Measurements from ENCODE around the gene EXOC2. TPM values are rescaled to one million over a fixed set of nuclear protein-coding genes. Genes with fewer than 3 reads are reported as not detected.

Gene EXOC2
- total and polyA plus RNA-seq, 4 donors = 28.8 to 47.2 (median 31.9) TPM

GRCh38 chr6:723540-723939, 30.6 kb upstream of the EXOC2 start:
- Histone ChIP-seq H3K27ac (ENCODE audit: low read depth, low read length) (no peak overlapping the region), H3K4me3 (ENCODE audit: low read depth, low read length) (no peak overlapping the region), H3K9me3 (ENCODE audit: control insufficient read depth, insufficient read depth, low read length) (no peaks in the 10 kb centered on the region), H3K4me1 (ENCODE audit: control insufficient read depth, insufficient read depth, low read length) (no peaks in the 10 kb centered on the region), H3K27me3 (ENCODE audit: control insufficient read depth, insufficient read depth, low read length) (peaks cover under 1% of the 10 kb centered on the region), H3K36me3 (ENCODE audit: control insufficient read depth, insufficient read depth, low read length) (no peaks in the 10 kb centered on the region)
- WGBS (ENCODE audit: insufficient coverage) = 90% methylated on average over 2 of the region's 3 CpGs
- DNase-seq (ENCODE audit: low read depth in 4 of 6, low spot score in 6 of 6) = no peak

DNA sequence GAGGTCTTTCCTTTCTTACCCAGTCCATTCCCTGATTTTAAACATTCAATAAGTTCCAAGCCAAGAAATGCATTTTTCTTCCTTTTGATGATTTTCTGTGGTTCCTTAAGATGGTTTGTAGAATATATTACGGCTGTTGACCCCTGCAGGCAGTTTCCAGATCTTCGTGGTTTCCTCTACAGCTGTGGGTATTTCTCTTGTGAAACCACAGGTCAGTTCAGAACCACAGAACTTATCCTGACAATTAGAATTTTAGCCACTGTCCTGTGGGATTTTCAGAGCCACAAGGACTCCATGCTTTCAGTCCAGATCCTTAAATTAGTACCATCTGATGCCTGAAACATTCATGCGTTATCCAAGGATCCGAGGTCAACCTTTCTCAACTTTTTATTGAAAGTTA, 29.7 kb upstream of the EXOC2 start:
- Histone ChIP-seq H3K36me3 (ENCODE audit: control insufficient read depth, insufficient read depth, low read length) (no peaks in the 10 kb centered on the region), H3K27me3 (ENCODE audit: control insufficient read depth, insufficient read depth, low read length) (no peaks in the 10 kb centered on the region), H3K9me3 (ENCODE audit: control insufficient read depth, insufficient read depth, low read length) (no peaks in the 10 kb centered on the region), H3K4me3 (ENCODE audit: low read depth, low read length) (no peak overlapping the region), H3K4me1 (ENCODE audit: control insufficient read depth, insufficient read depth, low read length) (no peaks in the 10 kb centered on the region), H3K27ac (ENCODE audit: low read depth, low read length) (no peak overlapping the region)
- WGBS (ENCODE audit: insufficient coverage) = 92% methylated on average over 2 of the region's 4 CpGs
- DNase-seq (ENCODE audit: low read depth in 4 of 6, low spot score in 6 of 6) = no peak

GRCh38 chr6:722077-722524, 29.2 kb upstream of the EXOC2 start:
- DNase-seq (ENCODE audit: low read depth in 4 of 6, low spot score in 6 of 6) = peak in 4 of 6 donors; percentile 27 to 89 (median 64)

DNA sequence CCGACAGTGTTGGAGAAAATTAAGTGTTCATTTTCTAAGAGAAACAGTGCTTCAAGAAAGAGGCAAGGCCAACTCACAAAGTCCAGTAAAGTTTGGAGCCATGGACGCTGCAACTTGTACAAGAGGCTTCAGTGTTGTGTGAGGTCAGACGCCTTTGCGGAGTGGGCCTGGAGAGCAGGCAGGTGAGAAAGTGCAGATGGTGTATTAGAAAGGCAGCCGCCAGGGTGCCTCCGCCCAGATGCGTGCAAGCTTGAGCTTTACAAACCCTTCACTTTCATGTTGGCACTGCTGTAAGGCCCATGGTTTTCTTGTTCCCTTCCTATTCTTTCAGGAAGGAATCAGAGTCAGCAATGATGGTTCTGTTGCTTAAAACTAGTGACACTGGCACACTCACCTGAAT, 25.4 kb upstream of the EXOC2 start:
- WGBS (ENCODE audit: insufficient coverage) = 90% methylated on average over 4 of the region's 7 CpGs
- no peaks in the 10 kb centered on the region for H3K36me3 ChIP-seq (ENCODE audit: control insufficient read depth, insufficient read depth, low read length)
- no peak overlapping the region for H3K4me3 ChIP-seq (ENCODE audit: low read depth, low read length)
- no peaks in the 10 kb centered on the region for H3K9me3 ChIP-seq (ENCODE audit: control insufficient read depth, insufficient read depth, low read length)
- H3K4me1 ChIP-seq (ENCODE audit: control insufficient read depth, insufficient read depth, low read length) = no peaks in the 10 kb centered on the region
- no peaks in the 10 kb centered on the region for H3K27me3 ChIP-seq (ENCODE audit: control insufficient read depth, insufficient read depth, low read length)
- H3K27ac ChIP-seq (ENCODE audit: low read depth, low read length) = no peak overlapping the region
- no peak for DNase-seq (ENCODE audit: low read depth in 4 of 6, low spot score in 6 of 6)

More at GRCh38 chr6:722077-722524, 29.2 kb upstream of the EXOC2 start:
- no peak overlapping the region for H3K27ac ChIP-seq (ENCODE audit: low read depth, low read length)
- H3K4me3 ChIP-seq (ENCODE audit: low read depth, low read length) = no peak overlapping the region
- H3K27me3 ChIP-seq (ENCODE audit: control insufficient read depth, insufficient read depth, low read length) = no peaks in the 10 kb centered on the region
- no peaks in the 10 kb centered on the region for H3K4me1 ChIP-seq (ENCODE audit: control insufficient read depth, insufficient read depth, low read length)
- H3K9me3 ChIP-seq (ENCODE audit: control insufficient read depth, insufficient read depth, low read length) = no peaks in the 10 kb centered on the region
- whole genome bisulfite sequencing (ENCODE audit: insufficient coverage) = 50% methylated on average over 1 of the region's 11 CpGs
- no peaks in the 10 kb centered on the region for H3K36me3 ChIP-seq (ENCODE audit: control insufficient read depth, insufficient read depth, low read length)

DNA sequence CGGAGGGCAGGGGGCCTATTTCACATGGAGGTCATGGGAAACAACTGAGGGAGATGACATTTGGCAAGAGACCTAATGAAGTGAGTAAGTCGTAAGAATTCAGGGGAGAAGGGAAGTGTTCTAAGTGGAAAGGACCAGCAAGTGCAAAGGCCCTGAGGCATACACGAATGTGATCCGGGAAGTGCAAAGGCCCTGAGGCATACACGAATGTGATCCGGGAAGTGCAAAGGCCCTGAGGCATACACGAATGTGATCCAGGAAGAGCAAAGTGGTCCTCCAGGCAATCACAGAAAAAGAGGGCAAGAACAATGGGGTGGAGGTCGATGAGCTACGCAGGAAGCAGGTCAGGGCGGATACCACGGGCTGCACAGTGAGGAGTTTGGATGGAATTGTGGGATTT, 24.2 kb upstream of the EXOC2 start:
- 96% methylated on average over 11 of the region's 11 CpGs for WGBS (ENCODE audit: insufficient coverage)
- Histone ChIP-seq H3K27ac (ENCODE audit: low read depth, low read length) (no peak overlapping the region), H3K4me3 (ENCODE audit: low read depth, low read length) (no peak overlapping the region), H3K27me3 (ENCODE audit: control insufficient read depth, insufficient read depth, low read length) (no peaks in the 10 kb centered on the region), H3K9me3 (ENCODE audit: control insufficient read depth, insufficient read depth, low read length) (no peaks in the 10 kb centered on the region), H3K4me1 (ENCODE audit: control insufficient read depth, insufficient read depth, low read length) (no peaks in the 10 kb centered on the region), H3K36me3 (ENCODE audit: control insufficient read depth, insufficient read depth, low read length) (no peaks in the 10 kb centered on the region)
- no peak for DNase-seq (ENCODE audit: low read depth in 4 of 6, low spot score in 6 of 6)

- H3K36me3 ChIP-seq (ENCODE audit: control insufficient read depth, insufficient read depth, low read length) = no peaks in the 10 kb centered on the region
- no peaks in the 10 kb centered on the region for H3K9me3 ChIP-seq (ENCODE audit: control insufficient read depth, insufficient read depth, low read length)
- WGBS (ENCODE audit: insufficient coverage) = 59% methylated on average over 7 of the region's 13 CpGs
- H3K4me3 ChIP-seq (ENCODE audit: low read depth, low read length) = no peak overlapping the region
- H3K4me1 ChIP-seq (ENCODE audit: control insufficient read depth, insufficient read depth, low read length) = peaks cover 5% of the 10 kb centered on the region
- H3K27me3 ChIP-seq (ENCODE audit: control insufficient read depth, insufficient read depth, low read length) = no peaks in the 10 kb centered on the region
- peak in 1 of 6 donors; percentile 61 for DNase-seq (ENCODE audit: low read depth in 4 of 6, low spot score in 6 of 6)
- H3K27ac ChIP-seq (ENCODE audit: low read depth, low read length) = no peak overlapping the region
Observed at GRCh38 chr6:715709-716491, 23.0 kb upstream of the EXOC2 start.

DNA sequence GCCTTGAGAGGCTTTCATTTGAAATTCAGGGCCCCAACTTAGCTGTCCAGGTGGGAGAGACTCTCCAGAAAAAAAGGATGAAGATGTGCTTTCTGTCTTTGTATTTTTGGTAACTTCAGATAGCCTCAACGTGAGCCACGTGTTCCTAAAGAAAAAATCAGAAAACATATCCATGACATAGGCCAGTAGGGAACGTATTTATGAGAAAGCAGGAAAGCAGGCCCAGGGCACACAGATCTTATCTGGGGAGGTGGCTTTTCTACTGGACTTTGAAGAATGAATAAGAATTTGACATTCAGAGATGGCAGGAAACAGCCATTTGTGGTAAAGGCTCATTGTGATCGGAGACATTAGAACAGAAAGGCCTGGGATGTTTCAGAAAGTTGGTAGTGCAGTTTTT, 21.2 kb upstream of the EXOC2 start:
- H3K9me3 ChIP-seq (ENCODE audit: control insufficient read depth, insufficient read depth, low read length) = no peaks in the 10 kb centered on the region
- no peak overlapping the region for H3K4me3 ChIP-seq (ENCODE audit: low read depth, low read length)
- peaks cover 10% of the 10 kb centered on the region for H3K4me1 ChIP-seq (ENCODE audit: control insufficient read depth, insufficient read depth, low read length)
- no peak for DNase-seq (ENCODE audit: low read depth in 4 of 6, low spot score in 6 of 6)
- 100% methylated on average over 1 of the region's 4 CpGs for WGBS (ENCODE audit: insufficient coverage)
- no peaks in the 10 kb centered on the region for H3K36me3 ChIP-seq (ENCODE audit: control insufficient read depth, insufficient read depth, low read length)
- no peak overlapping the region for H3K27ac ChIP-seq (ENCODE audit: low read depth, low read length)
- H3K27me3 ChIP-seq (ENCODE audit: control insufficient read depth, insufficient read depth, low read length) = peaks cover 2% of the 10 kb centered on the region

- no CpG with 5 or more reads among the region's 5 CpGs for WGBS (ENCODE audit: insufficient coverage)
- Histone ChIP-seq H3K36me3 (ENCODE audit: control insufficient read depth, insufficient read depth, low read length) (no peaks in the 10 kb centered on the region), H3K27me3 (ENCODE audit: control insufficient read depth, insufficient read depth, low read length) (peaks cover 4% of the 10 kb centered on the region), H3K27ac (ENCODE audit: low read depth, low read length) (no peak overlapping the region), H3K4me3 (ENCODE audit: low read depth, low read length) (no peak overlapping the region), H3K4me1 (ENCODE audit: control insufficient read depth, insufficient read depth, low read length) (peaks cover 10% of the 10 kb centered on the region), H3K9me3 (ENCODE audit: control insufficient read depth, insufficient read depth, low read length) (no peaks in the 10 kb centered on the region)
- DNase-seq (ENCODE audit: low read depth in 4 of 6, low spot score in 6 of 6) = no peak
Observed at GRCh38 chr6:713351-713750, 20.4 kb upstream of the EXOC2 start.

- no peaks in the 10 kb centered on the region for H3K9me3 ChIP-seq (ENCODE audit: control insufficient read depth, insufficient read depth, low read length)
- peaks cover 10% of the 10 kb centered on the region for H3K4me1 ChIP-seq (ENCODE audit: control insufficient read depth, insufficient read depth, low read length)
- H3K4me3 ChIP-seq (ENCODE audit: low read depth, low read length) = no peak overlapping the region
- H3K36me3 ChIP-seq (ENCODE audit: control insufficient read depth, insufficient read depth, low read length) = no peaks in the 10 kb centered on the region
- H3K27ac ChIP-seq (ENCODE audit: low read depth, low read length) = no peak overlapping the region
- WGBS (ENCODE audit: insufficient coverage) = 76% methylated on average over 3 of the region's 8 CpGs
- peaks cover 8% of the 10 kb centered on the region for H3K27me3 ChIP-seq (ENCODE audit: control insufficient read depth, insufficient read depth, low read length)
- DNase-seq (ENCODE audit: low read depth in 4 of 6, low spot score in 6 of 6) = no peak
Observed at GRCh38 chr6:712805-713204, 19.9 kb upstream of the EXOC2 start.

DNA sequence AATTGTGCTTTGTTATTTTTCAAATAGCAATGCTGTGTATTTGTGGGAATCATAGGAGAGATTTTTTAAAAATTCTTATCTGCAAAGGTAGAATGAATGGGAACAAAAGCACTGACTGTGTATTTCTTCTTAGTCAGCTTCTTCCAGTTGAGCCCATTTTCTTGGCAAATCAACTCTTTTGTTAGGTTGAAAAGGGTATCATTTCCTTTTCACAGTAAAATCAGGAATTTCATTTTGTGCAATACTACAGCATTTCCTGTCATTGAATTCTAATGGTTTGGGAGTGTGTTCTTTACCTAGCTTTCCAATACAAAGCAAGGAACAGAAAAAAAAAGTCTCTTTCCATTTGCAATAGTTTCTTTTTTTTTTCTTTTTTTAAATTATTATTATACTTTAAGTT, 19.0 kb upstream of the EXOC2 start:
- H3K36me3 ChIP-seq (ENCODE audit: control insufficient read depth, insufficient read depth, low read length) = no peaks in the 10 kb centered on the region
- no peaks in the 10 kb centered on the region for H3K9me3 ChIP-seq (ENCODE audit: control insufficient read depth, insufficient read depth, low read length)
- peaks cover 8% of the 10 kb centered on the region for H3K27me3 ChIP-seq (ENCODE audit: control insufficient read depth, insufficient read depth, low read length)
- peaks cover 10% of the 10 kb centered on the region for H3K4me1 ChIP-seq (ENCODE audit: control insufficient read depth, insufficient read depth, low read length)
- DNase-seq (ENCODE audit: low read depth in 4 of 6, low spot score in 6 of 6) = no peak
- no peak overlapping the region for H3K27ac ChIP-seq (ENCODE audit: low read depth, low read length)
- H3K4me3 ChIP-seq (ENCODE audit: low read depth, low read length) = no peak overlapping the region

All from spinal cord (tissue), 10 donors.